CD14-positive monocyte (primary cell): ENCODE results near the gene KSR2. TPM values are rescaled to one million over a fixed set of nuclear protein-coding genes. Genes with fewer than 3 reads are reported as not detected.

Experiments used
- DNase-seq, 3 donors: peaks; one replicate each; pipeline ENCODE4 v3.0.0-alpha.2; 2011 to 2022
- H2AFZ ChIP-seq: 2 replicates; pipeline ENCODE4 v1.6.0; 2012; ENCODE audit warnings: mild to moderate bottlenecking, low read depth, low read length, inconsistent platforms; ENCODE audit not compliant: insufficient read depth, poor library complexity, severe bottlenecking
- H3K27ac ChIP-seq, 2 donors: 1 replicate in 1 of 2; 2 replicates in 1 of 2; pipeline ENCODE4 v1.5.1; 2012 to 2013; ENCODE audit warnings: low read length in 2 of 2, control low read depth in 1 of 2, inconsistent platforms in 1 of 2, low read depth in 1 of 2, mild to moderate bottlenecking in 1 of 2
- H3K27me3 ChIP-seq, 2 donors: one replicate each; pipeline versions ENCODE4 v1.6.0 to v1.6.1; 2011 to 2013; ENCODE audit warnings: low read length in 2 of 2; ENCODE audit not compliant: control insufficient read depth in 2 of 2, insufficient read depth in 2 of 2
- H3K36me3 ChIP-seq, 2 donors: replicated peaks in 1 of 2; 1 replicate in 1 of 2; 2 replicates in 1 of 2; pipeline versions ENCODE4 v1.5.1 to v1.6.1; 2012 to 2013; ENCODE audit warnings: low read length in 2 of 2, control low read depth in 1 of 2, inconsistent platforms in 1 of 2, mild to moderate bottlenecking in 1 of 2; ENCODE audit not compliant: insufficient read depth in 2 of 2, control insufficient read depth in 1 of 2
- H3K4me1 ChIP-seq, 2 donors: 1 replicate in 1 of 2; 2 replicates in 1 of 2; pipeline versions ENCODE4 v1.5.1 to v1.6.1; 2012 to 2013; ENCODE audit warnings: low read length in 2 of 2, control low read depth in 1 of 2, inconsistent platforms in 1 of 2, mild to moderate bottlenecking in 1 of 2, moderate library complexity in 1 of 2; ENCODE audit not compliant: insufficient read depth in 2 of 2, control insufficient read depth in 1 of 2
- H3K4me2 ChIP-seq: replicated peaks from 2 replicates; pipeline ENCODE3; 2012; ENCODE audit warnings: low read length, moderate library complexity, mild to moderate bottlenecking; ENCODE audit not compliant: poor library complexity, severe bottlenecking; ENCODE audit errors: extremely low read depth
- H3K4me3 ChIP-seq, 3 experiments: fragments of 200-600 bp in 1 of 3; sonication (generic) in 1 of 3; replicated peaks in 1 of 3; 1 replicate in 2 of 3; 2 replicates in 1 of 3; pipeline ENCODE4 v1.5.1; 2011 to 2013; ENCODE audit warnings: low read length in 3 of 3, mild to moderate bottlenecking in 3 of 3, control low read depth in 2 of 3, low read depth in 2 of 3, inconsistent platforms in 1 of 3, moderate library complexity in 1 of 3
- H3K79me2 ChIP-seq: 2 replicates; pipeline ENCODE4 v1.6.0; 2012; ENCODE audit warnings: mild to moderate bottlenecking, control low read depth, inconsistent platforms, low read length, moderate library complexity; ENCODE audit not compliant: insufficient read depth
- H3K9ac ChIP-seq: 2 replicates; pipeline ENCODE4 v1.6.0; 2017; ENCODE audit warnings: low read length, mild to moderate bottlenecking; ENCODE audit not compliant: insufficient read depth, poor library complexity, severe bottlenecking
- H3K9me3 ChIP-seq, 2 donors: replicated peaks in 1 of 2; 1 replicate in 1 of 2; 2 replicates in 1 of 2; pipeline versions ENCODE4 v1.5.1 to v1.6.1; 2012 to 2013; ENCODE audit warnings: low read length in 2 of 2, control low read depth in 1 of 2; ENCODE audit not compliant: control insufficient read depth in 1 of 2, insufficient read depth in 1 of 2
- H4K20me1 ChIP-seq: 2 replicates; pipeline ENCODE4 v1.6.0; 2012; ENCODE audit warnings: mild to moderate bottlenecking, low read length, control low read depth, moderate library complexity; ENCODE audit not compliant: insufficient read depth
- H3K27ac Mint-ChIP-seq, 7 donors: one replicate each; pipeline ENCODE4 v1.8.0; 2020; ENCODE audit warnings: mild to moderate bottlenecking in 7 of 7, mixed read lengths in 7 of 7, moderate library complexity in 6 of 7, inconsistent platforms in 2 of 7
- H3K27me3 Mint-ChIP-seq, 3 donors: one replicate each; pipeline ENCODE4 v1.8.0; 2021 to 2022; ENCODE audit warnings: low read depth in 3 of 3, mild to moderate bottlenecking in 3 of 3, mixed read lengths in 3 of 3, moderate library complexity in 3 of 3, inconsistent platforms in 1 of 3
- H3K36me3 Mint-ChIP-seq, 2 donors: one replicate each; pipeline ENCODE4 v1.8.0; 2020; ENCODE audit warnings: mixed read lengths in 2 of 2, inconsistent platforms in 1 of 2, mild to moderate bottlenecking in 1 of 2
- H3K4me1 Mint-ChIP-seq: one replicate; pipeline ENCODE4 v1.8.0; 2020; ENCODE audit warnings: mild to moderate bottlenecking, mixed read lengths
- H3K4me3 Mint-ChIP-seq, 2 donors: one replicate each; pipeline ENCODE4 v1.8.0; 2020; ENCODE audit warnings: mild to moderate bottlenecking in 2 of 2, mixed read lengths in 2 of 2, moderate library complexity in 1 of 2
- H3K9me3 Mint-ChIP-seq, 7 donors: one replicate each; pipeline ENCODE4 v1.8.0; 2020 to 2022; ENCODE audit warnings: mixed read lengths in 7 of 7, mild to moderate bottlenecking in 6 of 7, moderate library complexity in 6 of 7, inconsistent platforms in 2 of 7
- WGBS: methylation state at CpG from one replicate; pipeline ENCODE4 v1.1.5; 2013; ENCODE audit warnings: missing lambda C conversion rate; ENCODE audit not compliant: insufficient coverage; 5-methylcytosine and 5-hydroxymethylcytosine counted together
- intact Hi-C, 2 donors: fragments of 100-400 bp; cut with micrococcal nuclease; formaldehyde crosslinking; loops; one replicate each; pipeline versions ENCODE4 v1.15.0 to v1.15.1; 2023
- polyA plus RNA-seq, 3 donors: library from polyadenylated mRNA; depleted of rRNA in 1 of 3; unstranded in 2 of 3; stranded (reverse) in 1 of 3; fragments of 300-500 nt in 2 of 3; fragments of >200 nt in 1 of 3; fragmentation: Illumina TruSeq in 2 of 3; gene quantifications; 1 replicate in 2 of 3; 2 replicates in 1 of 3; pipeline ENCODE4 v1.2.3, GENCODE V29; 2012 to 2021
- TF ChIP-seq, protein P1 (sequence below): fragments of 200-600 bp; IDR thresholded peaks from one replicate; pipeline ENCODE4 v1.8.0; 2022; ENCODE audit warnings: antibody characterized with exemption, mild to moderate bottlenecking

KSR2 gene
- polyA plus RNA-seq, 3 donors, result not detected

DNA sequence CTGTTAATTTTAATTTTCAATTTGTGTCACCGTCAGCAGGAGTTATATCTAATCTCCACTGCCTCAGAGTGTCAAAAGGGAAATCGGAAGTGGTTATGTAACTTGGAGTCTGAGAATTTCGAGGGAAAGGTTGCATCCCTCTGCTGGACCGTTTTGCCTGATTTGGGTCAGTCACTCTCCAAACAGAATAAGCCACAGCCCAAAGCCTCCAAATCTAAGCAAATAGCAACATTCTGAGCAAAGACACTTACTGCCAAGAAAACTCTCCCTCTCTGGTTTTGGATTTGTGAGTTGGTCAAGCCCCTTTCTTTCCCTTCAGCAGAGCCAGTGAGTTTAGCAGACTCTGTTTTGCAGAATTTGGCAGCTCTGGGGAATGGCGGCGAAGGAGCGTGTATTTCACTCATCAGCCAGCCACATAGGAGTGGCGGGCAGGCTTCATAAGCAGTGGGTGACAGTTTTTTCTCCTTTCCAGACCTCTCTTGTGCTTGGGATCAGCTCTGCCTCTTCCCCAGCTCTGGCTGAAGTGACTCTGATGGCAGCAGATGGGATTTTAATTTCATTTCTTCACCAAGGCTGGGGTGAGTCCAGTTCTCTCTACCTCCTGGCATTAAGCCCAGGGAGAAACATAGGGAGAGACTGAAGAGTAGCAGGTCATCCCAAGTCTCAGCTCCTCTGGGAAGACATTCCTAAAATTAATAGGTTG, 388.6 kb downstream of the KSR2 start:
- H4K20me1 ChIP-seq, result no peaks in the 10 kb centered on the region
- H3K27me3 ChIP-seq, result peaks cover 4 to 6% of the 10 kb centered on the region in 2 donors
- H3K9ac ChIP-seq, result no peak overlapping the region
- H3K79me2 ChIP-seq, result no peaks in the 10 kb centered on the region
- Mint-ChIP-seq H3K36me3 (no peaks in the 10 kb centered on the region), H3K9me3 (peaks cover 0 to 1% (median 0%) of the 10 kb centered on the region in 7 donors), H3K27ac (no peak overlapping the region), H3K27me3 (peaks cover 22 to 25% (median 24%) of the 10 kb centered on the region in 3 donors), H3K4me1 (peaks cover 6% of the 10 kb centered on the region), H3K4me3 (no peak overlapping the region)
- no peaks in the 10 kb centered on the region for H3K36me3 ChIP-seq
- H3K27ac ChIP-seq, result no peak overlapping the region
- no peak overlapping the region for H3K4me2 ChIP-seq
- intact Hi-C loops, result no loop called here
- H3K9me3 ChIP-seq, result no peaks in the 10 kb centered on the region
- no peak overlapping the region for H2AFZ ChIP-seq
- TF ChIP-seq, protein P1, sequence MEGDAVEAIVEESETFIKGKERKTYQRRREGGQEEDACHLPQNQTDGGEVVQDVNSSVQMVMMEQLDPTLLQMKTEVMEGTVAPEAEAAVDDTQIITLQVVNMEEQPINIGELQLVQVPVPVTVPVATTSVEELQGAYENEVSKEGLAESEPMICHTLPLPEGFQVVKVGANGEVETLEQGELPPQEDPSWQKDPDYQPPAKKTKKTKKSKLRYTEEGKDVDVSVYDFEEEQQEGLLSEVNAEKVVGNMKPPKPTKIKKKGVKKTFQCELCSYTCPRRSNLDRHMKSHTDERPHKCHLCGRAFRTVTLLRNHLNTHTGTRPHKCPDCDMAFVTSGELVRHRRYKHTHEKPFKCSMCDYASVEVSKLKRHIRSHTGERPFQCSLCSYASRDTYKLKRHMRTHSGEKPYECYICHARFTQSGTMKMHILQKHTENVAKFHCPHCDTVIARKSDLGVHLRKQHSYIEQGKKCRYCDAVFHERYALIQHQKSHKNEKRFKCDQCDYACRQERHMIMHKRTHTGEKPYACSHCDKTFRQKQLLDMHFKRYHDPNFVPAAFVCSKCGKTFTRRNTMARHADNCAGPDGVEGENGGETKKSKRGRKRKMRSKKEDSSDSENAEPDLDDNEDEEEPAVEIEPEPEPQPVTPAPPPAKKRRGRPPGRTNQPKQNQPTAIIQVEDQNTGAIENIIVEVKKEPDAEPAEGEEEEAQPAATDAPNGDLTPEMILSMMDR, result no peak
- no peaks in the 10 kb centered on the region for H3K4me1 ChIP-seq
- DNase-seq, result no peak
- 89% methylated on average over 4 of the region's 8 CpGs for WGBS
- no peak overlapping the region for H3K4me3 ChIP-seq

DNA sequence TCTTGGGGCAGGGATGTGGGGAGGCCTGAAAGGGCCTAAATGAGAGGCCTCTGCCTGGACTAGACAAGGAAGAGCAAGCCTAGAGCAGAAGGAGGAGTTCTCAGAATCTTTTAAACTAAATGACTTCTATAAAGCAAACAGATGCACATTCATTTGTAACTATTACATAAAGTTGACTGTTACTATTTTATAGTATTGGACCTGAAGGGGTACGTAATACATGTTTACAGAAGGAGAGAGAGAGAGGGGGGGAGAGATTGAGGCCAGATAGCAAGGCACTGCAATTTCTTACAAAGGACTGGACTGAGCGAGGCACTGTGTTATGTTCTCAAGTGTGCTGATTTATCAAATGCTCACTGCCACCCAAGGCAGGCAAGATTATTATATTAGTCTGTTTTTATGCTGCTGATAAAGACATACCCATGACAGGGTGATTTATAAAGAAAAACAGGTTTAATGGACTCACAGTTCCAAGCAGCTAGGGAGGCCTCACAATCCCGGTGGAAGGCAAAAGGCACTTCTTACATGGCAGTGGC, 391.6 kb downstream of the KSR2 start:
- no CpG with 5 or more reads among the region's 3 CpGs for WGBS
- Mint-ChIP-seq H3K36me3 (no peaks in the 10 kb centered on the region), H3K4me3 (no peak overlapping the region), H3K27ac (no peak overlapping the region), H3K9me3 (no peaks in the 10 kb centered on the region), H3K27me3 (peaks cover 7 to 13% (median 12%) of the 10 kb centered on the region in 3 donors), H3K4me1 (peaks cover 6% of the 10 kb centered on the region)
- H3K36me3 ChIP-seq, result no peaks in the 10 kb centered on the region
- no peak for DNase-seq
- no peak overlapping the region for H3K9ac ChIP-seq
- no peaks in the 10 kb centered on the region for H3K9me3 ChIP-seq
- H3K4me2 ChIP-seq, result no peak overlapping the region
- no peaks in the 10 kb centered on the region for H3K27me3 ChIP-seq
- TF ChIP-seq, protein P1, result no peak
- H3K4me3 ChIP-seq, result no peak overlapping the region
- no peak overlapping the region for H2AFZ ChIP-seq
- H3K27ac ChIP-seq, result no peak overlapping the region
- H4K20me1 ChIP-seq, result no peaks in the 10 kb centered on the region
- H3K4me1 ChIP-seq, result no peaks in the 10 kb centered on the region
- intact Hi-C loops, result no loop called here
- no peaks in the 10 kb centered on the region for H3K79me2 ChIP-seq
